NCI-H1694 (cell line): Measurements from ENCODE around the gene ICA1.

ENCODE experiments used
- DNase-seq: peaks from one replicate; lab custom pipeline; 2025; lab: John Stamatoyannopoulos, UW

ICA1 gene

DNA sequence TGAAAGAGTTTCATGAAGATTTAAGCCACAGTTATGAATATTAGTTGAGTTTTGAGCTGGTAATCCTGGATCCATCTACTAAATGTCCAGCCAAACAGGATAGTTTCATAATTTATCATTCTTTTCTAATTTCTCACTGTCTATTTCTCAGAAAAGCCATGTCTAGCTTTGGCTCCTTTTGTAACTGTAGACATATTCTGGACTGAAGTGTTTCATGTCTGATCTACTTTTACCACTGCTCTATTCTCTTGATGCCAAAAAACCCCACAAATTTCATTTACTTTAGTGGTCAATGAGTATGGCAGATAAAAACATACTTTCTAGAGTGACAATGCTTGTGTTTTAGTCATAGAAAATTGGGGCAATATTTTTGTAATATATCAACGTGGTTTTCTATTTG is 61.2 kb downstream of the ICA1 start:
- DNase-seq: no peak

DNA sequence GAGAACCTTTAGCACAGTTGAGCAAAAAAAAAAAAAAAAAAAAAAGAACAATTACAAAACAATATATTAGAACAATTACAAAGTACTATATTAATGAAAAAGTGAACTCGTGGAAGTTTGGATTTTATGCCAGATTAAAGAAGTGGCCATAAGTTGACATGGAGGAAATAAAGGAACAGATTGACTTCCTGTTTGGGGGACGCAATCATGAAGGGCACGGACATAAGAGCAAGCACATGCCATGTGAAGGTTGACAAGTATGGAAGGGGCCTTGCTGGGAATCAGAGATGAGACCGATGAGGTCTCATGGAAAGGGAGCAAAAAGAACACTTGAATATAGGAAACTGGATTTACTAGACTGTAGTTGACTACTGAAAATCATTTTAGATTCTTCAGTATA is 61.7 kb downstream of the ICA1 start:
- DNase-seq: no peak

- DNase-seq: no peak
Observed at GRCh38 chr7:8197994-8198698, 63.8 kb downstream of the ICA1 start.

GRCh38 chr7:8192897-8193296 is 69.1 kb downstream of the ICA1 start:
- DNase-seq: no peak

DNA sequence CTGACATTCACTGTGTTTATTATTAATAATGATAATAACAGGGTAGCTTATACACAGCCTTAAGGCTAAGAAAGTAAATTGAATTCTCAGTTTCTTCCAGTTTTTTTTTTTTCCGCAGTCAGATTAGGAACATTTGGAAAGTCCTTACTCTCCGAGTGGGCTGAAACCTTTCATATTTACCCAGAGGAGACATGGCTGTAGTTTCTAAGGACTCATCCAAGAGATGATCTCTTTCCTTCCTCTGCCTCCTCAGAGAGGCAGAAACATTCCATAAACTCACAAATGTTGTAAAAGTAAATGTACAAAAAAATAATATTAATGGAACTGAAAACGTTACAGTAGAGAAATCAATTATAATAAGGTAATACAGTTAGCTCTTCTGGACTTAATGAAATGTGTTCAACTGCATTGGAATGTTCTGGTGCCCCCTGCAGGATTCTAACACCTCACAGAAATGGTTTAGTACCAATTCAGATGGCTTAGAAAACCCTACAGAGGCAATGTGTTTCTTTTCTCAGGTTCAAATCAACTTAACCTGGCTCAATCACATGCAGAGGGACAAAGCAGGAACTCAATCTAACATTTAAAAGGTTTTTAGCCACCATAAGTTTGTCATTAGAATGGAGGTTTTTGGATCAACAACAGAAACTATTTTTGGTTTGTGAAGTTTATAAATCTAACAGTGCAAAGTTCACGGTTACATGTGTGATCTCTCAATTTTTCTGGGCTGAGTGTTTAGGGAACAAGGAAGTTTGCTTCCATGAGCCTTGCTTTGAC is 71.7 kb downstream of the ICA1 start:
- DNase-seq: peak; percentile 58

- DNase-seq: no peak
Observed at GRCh38 chr7:8189625-8190024, 72.3 kb downstream of the ICA1 start.

GRCh38 chr7:8185926-8186683 is 75.9 kb downstream of the ICA1 start:
- no peak for DNase-seq

- DNase-seq: no peak
Observed at GRCh38 chr7:8184221-8184620, 77.7 kb downstream of the ICA1 start.

DNA sequence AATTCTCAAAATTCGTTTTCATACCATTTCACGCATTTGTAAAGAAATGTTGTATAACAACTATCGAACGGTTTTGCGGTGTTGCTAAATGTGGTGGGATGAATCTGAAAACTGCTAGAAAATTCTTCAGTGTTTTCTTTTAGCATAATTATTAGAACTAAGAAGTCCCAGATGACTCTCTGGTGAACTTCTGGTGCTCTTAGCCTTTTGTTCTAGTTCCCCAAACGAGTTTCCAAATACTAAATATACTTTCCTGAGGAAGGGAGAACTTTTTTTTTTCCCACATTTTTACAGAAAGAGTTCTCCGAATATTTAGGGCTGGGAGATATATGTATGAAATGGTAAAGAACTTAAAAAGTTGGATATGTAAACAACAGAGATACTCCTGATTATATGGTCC is 82.5 kb downstream of the ICA1 start:
- no peak for DNase-seq

- no peak for DNase-seq
Observed at GRCh38 chr7:8178353-8178752, 83.6 kb downstream of the ICA1 start.

DNA sequence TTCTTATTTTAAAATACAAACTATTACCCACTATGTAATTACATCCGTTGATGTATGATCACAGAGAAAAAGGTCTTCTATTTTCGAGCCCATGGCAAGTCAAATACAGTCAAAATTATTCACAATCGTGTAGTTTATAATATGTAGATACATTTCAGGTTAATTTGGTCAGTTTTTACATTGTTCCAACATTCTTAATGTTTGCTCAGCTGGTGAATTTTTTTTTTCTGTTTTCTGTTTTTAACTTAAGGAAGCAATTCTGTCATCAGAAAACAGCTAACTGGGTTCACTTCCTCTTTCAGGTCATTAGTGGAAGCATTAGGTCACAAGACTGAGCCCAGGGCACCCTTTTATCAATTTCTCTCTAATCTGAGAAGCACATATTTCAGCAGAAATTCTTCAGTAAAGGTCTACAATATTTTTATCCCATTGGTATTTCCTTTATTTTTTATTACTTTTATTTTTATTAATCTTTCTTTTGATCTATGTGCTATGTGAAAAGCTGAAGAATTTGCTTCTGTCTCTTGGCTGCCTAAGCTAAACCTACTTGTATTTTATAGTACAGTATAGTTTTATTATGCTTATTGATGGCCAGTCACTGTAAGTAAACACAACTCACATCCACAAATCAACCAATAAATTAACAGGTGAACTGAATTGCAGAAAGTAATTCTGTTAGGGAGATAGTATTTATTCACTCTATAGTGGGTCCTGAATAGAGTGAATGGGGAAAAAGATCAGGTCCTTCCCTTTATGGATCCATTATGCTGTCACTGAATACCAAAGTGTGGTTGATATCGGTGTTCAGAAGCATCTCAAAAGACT is 84.6 kb downstream of the ICA1 start:
- no peak for DNase-seq

DNA sequence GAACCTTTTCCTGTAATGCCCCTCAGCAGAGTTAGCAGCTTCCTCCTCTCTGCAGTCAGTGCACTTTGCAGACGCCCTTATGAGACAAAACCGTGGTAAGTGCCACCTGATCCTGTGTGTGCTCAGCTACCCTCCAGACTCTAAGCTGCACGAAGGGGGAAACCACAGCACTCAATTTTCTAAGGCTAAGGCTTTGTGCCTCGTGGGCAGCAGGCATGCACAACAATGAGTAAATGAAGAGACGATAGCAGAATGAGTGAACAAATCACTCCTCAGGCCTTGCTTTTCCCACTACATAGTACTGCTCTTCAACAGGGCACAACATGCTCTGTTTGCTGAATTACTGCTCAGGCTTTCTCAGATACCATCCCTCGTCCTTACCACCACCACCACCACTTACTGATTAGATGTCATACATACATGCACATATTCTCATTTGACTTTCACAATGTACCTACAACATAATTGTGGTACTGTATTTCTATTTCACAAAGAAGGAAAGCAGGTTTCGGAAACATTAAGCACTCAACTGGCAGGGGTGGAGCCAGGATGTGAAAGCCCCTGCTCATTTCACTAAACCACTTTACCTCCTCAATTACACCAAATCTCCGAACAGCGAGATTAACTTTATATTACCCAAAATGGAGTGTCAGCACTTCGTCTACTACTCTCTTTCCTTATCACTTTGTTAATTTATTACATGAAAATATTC is 85.4 kb downstream of the ICA1 start:
- no peak for DNase-seq

DNA sequence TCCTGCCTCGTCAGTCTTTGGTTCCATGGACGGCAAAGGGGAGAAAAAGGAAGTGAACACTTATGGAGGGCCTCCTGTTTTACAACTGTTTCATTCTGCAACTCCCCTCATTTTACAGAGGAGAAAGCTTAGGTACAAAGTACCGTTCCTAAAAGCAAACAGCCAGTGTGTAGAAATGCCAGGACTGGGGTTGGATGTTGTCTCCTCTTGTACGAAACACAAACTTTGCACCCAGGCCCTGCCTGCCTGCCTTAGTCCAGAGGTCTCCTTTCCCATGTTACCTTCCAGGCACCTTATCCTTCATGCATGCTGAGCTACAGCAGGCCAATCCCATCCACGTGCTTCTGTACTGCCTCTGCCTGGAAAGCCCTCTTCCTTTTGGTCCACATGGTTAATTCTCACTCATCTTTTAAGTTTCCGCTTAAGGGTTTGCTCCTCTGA is 86.0 kb downstream of the ICA1 start:
- DNase-seq: no peak

- DNase-seq: no peak
Observed at GRCh38 chr7:8172372-8173354, 89.3 kb downstream of the ICA1 start.

- no peak for DNase-seq
Observed at GRCh38 chr7:8169171-8169570, 92.8 kb downstream of the ICA1 start.

GRCh38 chr7:8168336-8168735 is 93.6 kb downstream of the ICA1 start:
- DNase-seq: no peak

- no peak for DNase-seq
Observed at GRCh38 chr7:8165150-8165549, 96.8 kb downstream of the ICA1 start.

GRCh38 chr7:8162181-8162580 is 99.8 kb downstream of the ICA1 start:
- no peak for DNase-seq

DNA sequence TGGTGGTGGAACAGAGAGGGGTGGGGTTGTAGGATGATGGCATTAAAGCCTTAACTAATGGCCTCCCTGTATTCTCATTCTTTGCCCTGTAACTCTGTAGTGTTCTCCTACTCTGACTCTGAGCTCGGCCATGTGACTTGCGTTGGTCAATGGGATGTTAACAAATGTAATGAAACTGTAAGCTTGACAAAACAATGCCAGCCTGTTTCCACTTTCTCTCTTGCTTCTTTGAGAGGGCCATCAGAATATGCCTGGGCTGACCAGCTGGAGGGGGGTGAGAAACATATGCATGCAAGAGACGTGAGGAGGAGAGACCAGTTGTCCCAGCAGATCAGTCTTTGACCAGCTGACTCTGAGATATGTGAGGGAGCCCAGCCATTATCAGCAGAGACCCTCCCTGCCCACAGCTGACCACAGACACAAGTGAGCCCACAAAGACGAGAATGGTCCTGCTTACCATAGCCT is 100.6 kb downstream of the ICA1 start:
- no peak for DNase-seq

- no peak for DNase-seq
Observed at GRCh38 chr7:8160779-8161345, 101.1 kb downstream of the ICA1 start.
